Superior temporal gyrus (tissue), 1 donor: Measurements from ENCODE around the gene U2SURP.

Source experiments
- DNase-seq: peaks from one replicate; pipeline ENCODE4 v3.0.0-alpha.2; 2016; ENCODE audit errors: extremely low spot score

The U2SURP gene

GRCh38 chr3:143100451-143100850 is 99.1 kb downstream of the U2SURP start:
- DNase-seq: no peak

GRCh38 chr3:143101792-143102381 is 100.5 kb downstream of the U2SURP start:
- no peak for DNase-seq

- no peak for DNase-seq
These were observed 102.3 kb downstream of the U2SURP start for GRCh38 chr3:143103652-143104051.

- no peak for DNase-seq
These were observed 103.8 kb downstream of the U2SURP start for GRCh38 chr3:143105170-143105569.

DNA sequence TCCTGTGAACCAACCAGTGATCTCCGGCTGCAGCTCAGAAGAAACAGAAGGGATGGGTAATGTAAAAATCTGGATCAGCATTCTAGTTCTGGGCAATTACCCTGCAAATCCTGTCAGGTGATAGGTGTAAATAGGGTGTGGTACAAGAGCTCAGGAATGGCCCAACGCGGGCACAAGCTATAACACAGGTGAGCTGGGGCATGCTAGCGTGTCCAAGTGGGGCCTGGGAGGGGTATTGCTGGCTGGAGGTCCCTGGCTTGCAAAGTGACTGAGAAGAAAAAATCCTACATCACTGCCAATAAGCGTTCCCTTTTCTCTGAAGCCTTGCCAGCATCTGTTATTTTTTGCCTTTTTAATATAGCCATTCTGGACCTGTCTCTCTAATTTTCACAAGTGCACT is 108.5 kb downstream of the U2SURP start:
- no peak for DNase-seq
